Activated naive CD8-positive, alpha-beta T cell treated with anti-CD3 and anti-CD28 coated beads, Interleukin-2, amount 50 U/mL, for 24 hours (primary cell): ENCODE results near the gene ANO9.
"Not testable (repeated sequence)": the region's sequence is repeated elsewhere in the genome, so short reads cannot be mapped to it uniquely, and the experiment has no call there.

Source experiments
- ATAC-seq: fragments of 150-1000 bp; cut with Tn5 transposase; one replicate; pipeline ENCODE4 v1.10.0; 2021
- DNase-seq: peaks from one replicate; pipeline ENCODE4 v3.0.0; 2021
- H3K27ac Mint-ChIP-seq: one replicate; pipeline ENCODE4 v1.8.0; 2021; ENCODE audit warnings: mild to moderate bottlenecking, mixed read lengths
- H3K27me3 Mint-ChIP-seq: one replicate; pipeline ENCODE4 v1.8.0; 2021; ENCODE audit warnings: mixed read lengths
- H3K36me3 Mint-ChIP-seq: one replicate; pipeline ENCODE4 v1.8.0; 2021; ENCODE audit warnings: low read depth, mixed read lengths
- H3K4me1 Mint-ChIP-seq: one replicate; pipeline ENCODE4 v1.8.0; 2021; ENCODE audit warnings: mixed read lengths
- H3K4me3 Mint-ChIP-seq: one replicate; pipeline ENCODE4 v1.8.0; 2021; ENCODE audit warnings: mild to moderate bottlenecking, moderate library complexity, mixed read lengths
- H3K9me3 Mint-ChIP-seq: one replicate; pipeline ENCODE4 v1.8.0; 2021; ENCODE audit warnings: mixed read lengths

Gene ANO9

GRCh38 chr11:476416-476815 lies 34.6 kb upstream of the ANO9 start:
- no peak overlapping the region for H3K27ac Mint-ChIP-seq
- H3K27me3 Mint-ChIP-seq = no peaks in the 10 kb centered on the region
- DNase-seq = no peak
- no peak for ATAC-seq
- no peaks in the 10 kb centered on the region for H3K36me3 Mint-ChIP-seq
- H3K4me1 Mint-ChIP-seq = peaks cover 2% of the 10 kb centered on the region
- H3K4me3 Mint-ChIP-seq = no peak overlapping the region
- H3K9me3 Mint-ChIP-seq = no peaks in the 10 kb centered on the region

- Mint-ChIP-seq H3K27ac (no peak overlapping the region), H3K4me1 (peaks cover under 1% of the 10 kb centered on the region), H3K27me3 (no peaks in the 10 kb centered on the region), H3K9me3 (no peaks in the 10 kb centered on the region), H3K4me3 (no peak overlapping the region), H3K36me3 (no peaks in the 10 kb centered on the region)
- DNase-seq (no peak), ATAC-seq (no peak)
These were observed 34.1 kb upstream of the ANO9 start for GRCh38 chr11:475941-476340.

- no peaks in the 10 kb centered on the region for H3K9me3 Mint-ChIP-seq
- H3K27ac Mint-ChIP-seq = no peak overlapping the region
- H3K4me1 Mint-ChIP-seq = no peaks in the 10 kb centered on the region
- no peak overlapping the region for H3K4me3 Mint-ChIP-seq
- no peaks in the 10 kb centered on the region for H3K36me3 Mint-ChIP-seq
- no peak for DNase-seq
- no peak for ATAC-seq
- H3K27me3 Mint-ChIP-seq = no peaks in the 10 kb centered on the region
These were observed 33.2 kb upstream of the ANO9 start for GRCh38 chr11:474914-475506.

- DNase-seq = no peak
- ATAC-seq = no peak
- no peak overlapping the region for H3K4me3 Mint-ChIP-seq
- no peaks in the 10 kb centered on the region for H3K9me3 Mint-ChIP-seq
- H3K27me3 Mint-ChIP-seq = no peaks in the 10 kb centered on the region
- no peaks in the 10 kb centered on the region for H3K36me3 Mint-ChIP-seq
- H3K4me1 Mint-ChIP-seq = no peaks in the 10 kb centered on the region
- no peak overlapping the region for H3K27ac Mint-ChIP-seq
These were observed 32.4 kb upstream of the ANO9 start for GRCh38 chr11:473962-474785.

GRCh38 chr11:473415-473814 lies 31.6 kb upstream of the ANO9 start:
- H3K36me3 Mint-ChIP-seq = no peaks in the 10 kb centered on the region
- H3K27ac Mint-ChIP-seq = no peak overlapping the region
- no peak overlapping the region for H3K4me3 Mint-ChIP-seq
- H3K4me1 Mint-ChIP-seq = no peaks in the 10 kb centered on the region
- no peaks in the 10 kb centered on the region for H3K27me3 Mint-ChIP-seq
- DNase-seq = no peak
- H3K9me3 Mint-ChIP-seq = no peaks in the 10 kb centered on the region
- ATAC-seq = no peak

- DNase-seq (no peak), ATAC-seq (no peak)
- no peaks in the 10 kb centered on the region for H3K9me3 Mint-ChIP-seq
- no peaks in the 10 kb centered on the region for H3K27me3 Mint-ChIP-seq
- no peak overlapping the region for H3K4me3 Mint-ChIP-seq
- no peak overlapping the region for H3K27ac Mint-ChIP-seq
- H3K4me1 Mint-ChIP-seq = no peaks in the 10 kb centered on the region
- no peaks in the 10 kb centered on the region for H3K36me3 Mint-ChIP-seq
These were observed 31.0 kb upstream of the ANO9 start for GRCh38 chr11:472816-473215.

GRCh38 chr11:472272-472671 lies 30.5 kb upstream of the ANO9 start:
- no peaks in the 10 kb centered on the region for H3K9me3 Mint-ChIP-seq
- no peaks in the 10 kb centered on the region for H3K4me1 Mint-ChIP-seq
- H3K36me3 Mint-ChIP-seq = no peaks in the 10 kb centered on the region
- H3K27ac Mint-ChIP-seq = no peak overlapping the region
- no peak for ATAC-seq
- no peak overlapping the region for H3K4me3 Mint-ChIP-seq
- H3K27me3 Mint-ChIP-seq = no peaks in the 10 kb centered on the region
- no peak for DNase-seq

GRCh38 chr11:471468-472145 lies 29.8 kb upstream of the ANO9 start:
- no peaks in the 10 kb centered on the region for H3K9me3 Mint-ChIP-seq
- H3K27me3 Mint-ChIP-seq = no peaks in the 10 kb centered on the region
- H3K27ac Mint-ChIP-seq = no peak overlapping the region
- H3K4me3 Mint-ChIP-seq = no peak overlapping the region
- ATAC-seq (no peak), DNase-seq (no peak)
- H3K4me1 Mint-ChIP-seq = no peaks in the 10 kb centered on the region
- peaks cover 2% of the 10 kb centered on the region for H3K36me3 Mint-ChIP-seq

GRCh38 chr11:469684-470560 lies 28.1 kb upstream of the ANO9 start:
- no peaks in the 10 kb centered on the region for H3K9me3 Mint-ChIP-seq
- no peaks in the 10 kb centered on the region for H3K4me1 Mint-ChIP-seq
- no peak overlapping the region for H3K27ac Mint-ChIP-seq
- H3K4me3 Mint-ChIP-seq = no peak overlapping the region
- ATAC-seq (no peak), DNase-seq (no peak)
- no peaks in the 10 kb centered on the region for H3K27me3 Mint-ChIP-seq
- peaks cover 2% of the 10 kb centered on the region for H3K36me3 Mint-ChIP-seq

- DNase-seq, H3K4me3 Mint-ChIP-seq, H3K36me3 Mint-ChIP-seq, ATAC-seq, H3K4me1 Mint-ChIP-seq, H3K27me3 Mint-ChIP-seq, H3K9me3 Mint-ChIP-seq, H3K27ac Mint-ChIP-seq: not testable (repeated sequence)
These were observed 27.3 kb upstream of the ANO9 start for GRCh38 chr11:469026-469683.

GRCh38 chr11:468493-468892 lies 26.7 kb upstream of the ANO9 start:
- H3K4me1 Mint-ChIP-seq = no peaks in the 10 kb centered on the region
- no peak overlapping the region for H3K4me3 Mint-ChIP-seq
- no peak overlapping the region for H3K27ac Mint-ChIP-seq
- H3K9me3 Mint-ChIP-seq = no peaks in the 10 kb centered on the region
- DNase-seq (no peak), ATAC-seq (no peak)
- H3K36me3 Mint-ChIP-seq = peaks cover 2% of the 10 kb centered on the region
- no peaks in the 10 kb centered on the region for H3K27me3 Mint-ChIP-seq

- H3K4me3 Mint-ChIP-seq = no peak overlapping the region
- no peaks in the 10 kb centered on the region for H3K27me3 Mint-ChIP-seq
- H3K9me3 Mint-ChIP-seq = no peaks in the 10 kb centered on the region
- no peak for ATAC-seq
- H3K4me1 Mint-ChIP-seq = no peaks in the 10 kb centered on the region
- DNase-seq = no peak
- H3K36me3 Mint-ChIP-seq = peaks cover 2% of the 10 kb centered on the region
- H3K27ac Mint-ChIP-seq = no peak overlapping the region
These were observed 26.2 kb upstream of the ANO9 start for GRCh38 chr11:468036-468435.

GRCh38 chr11:465896-466530 lies 24.2 kb upstream of the ANO9 start:
- Mint-ChIP-seq H3K4me1 (no peaks in the 10 kb centered on the region), H3K27me3 (no peaks in the 10 kb centered on the region), H3K27ac (no peak overlapping the region), H3K4me3 (no peak overlapping the region), H3K9me3 (no peaks in the 10 kb centered on the region), H3K36me3 (peaks cover 2% of the 10 kb centered on the region)
- DNase-seq = no peak
- ATAC-seq = no peak

GRCh38 chr11:464316-464715 lies 22.5 kb upstream of the ANO9 start:
- ATAC-seq (no peak), DNase-seq (no peak)
- H3K4me1 Mint-ChIP-seq = no peaks in the 10 kb centered on the region
- H3K4me3 Mint-ChIP-seq = no peak overlapping the region
- peaks cover 6% of the 10 kb centered on the region for H3K36me3 Mint-ChIP-seq
- H3K27me3 Mint-ChIP-seq = no peaks in the 10 kb centered on the region
- H3K9me3 Mint-ChIP-seq = no peaks in the 10 kb centered on the region
- no peak overlapping the region for H3K27ac Mint-ChIP-seq
